Activated CD4-positive, alpha-beta T cell treated with anti-CD3 and anti-CD28 coated beads for 4 hours (primary cell): Measurements from ENCODE around the gene NT5C3A.
A peak's percentile ranks its signal among the peaks of the same experiment; 100 is the strongest.

ENCODE experiments used
- DNase-seq, 2 donors: peaks; one replicate each; pipeline ENCODE4 v3.0.0-alpha.2; 2020

NT5C3A gene

GRCh38 chr7:33075818-33076518, 13.4 kb upstream of the NT5C3A start:
- no peak for DNase-seq

GRCh38 chr7:33073243-33073642, 10.7 kb upstream of the NT5C3A start:
- no peak for DNase-seq

- no peak for DNase-seq
These were observed 9.9 kb upstream of the NT5C3A start for GRCh38 chr7:33072471-33072870.

- no peak for DNase-seq
These were observed 8.3 kb upstream of the NT5C3A start for GRCh38 chr7:33070831-33071230.

GRCh38 chr7:33070277-33070676, 7.7 kb upstream of the NT5C3A start:
- DNase-seq, result no peak

- DNase-seq, result no peak
These were observed 5.3 kb upstream of the NT5C3A start for GRCh38 chr7:33067921-33068320.

GRCh38 chr7:33066771-33067170, 4.2 kb upstream of the NT5C3A start:
- no peak for DNase-seq

GRCh38 chr7:33065981-33066380, 3.4 kb upstream of the NT5C3A start:
- DNase-seq, result no peak

- peak; percentile 89 to 93 for DNase-seq
These were observed 337 bp upstream of the NT5C3A start for GRCh38 chr7:33062782-33063443.

GRCh38 chr7:33061282-33061937, 1.2 kb downstream of the NT5C3A start:
- DNase-seq, result no peak

GRCh38 chr7:33059635-33060034, 2.9 kb downstream of the NT5C3A start:
- DNase-seq, result no peak

- no peak for DNase-seq
These were observed 7.4 kb downstream of the NT5C3A start for GRCh38 chr7:33055158-33055557.

- DNase-seq, result no peak
These were observed 8.2 kb downstream of the NT5C3A start for GRCh38 chr7:33054261-33054964.

GRCh38 chr7:33053721-33054120, 8.9 kb downstream of the NT5C3A start:
- DNase-seq, result no peak

GRCh38 chr7:33050535-33051318, 11.8 kb downstream of the NT5C3A start:
- peak; percentile 18 to 45 for DNase-seq

- DNase-seq, result no peak
These were observed 13.9 kb downstream of the NT5C3A start for GRCh38 chr7:33048704-33049103.

- no peak for DNase-seq
These were observed 14.3 kb downstream of the NT5C3A start for GRCh38 chr7:33048257-33048656.

- DNase-seq, result no peak
These were observed 17.6 kb downstream of the NT5C3A start for GRCh38 chr7:33044986-33045385.

GRCh38 chr7:33044401-33044718, 18.2 kb downstream of the NT5C3A start:
- no peak for DNase-seq

- DNase-seq, result no peak
These were observed 18.8 kb downstream of the NT5C3A start for GRCh38 chr7:33043501-33044400.

GRCh38 chr7:33041631-33042428, 20.7 kb downstream of the NT5C3A start:
- DNase-seq, result no peak
